SK-N-SH (cell line): ENCODE measurements around the gene FLT4. TPM values are rescaled to one million over a fixed set of nuclear protein-coding genes. Genes with fewer than 3 reads are reported as not detected.

Experiments used
- CTCF ChIA-PET: fragments of 300-600, 350-600 bp; formaldehyde crosslinking; extraction: SDS; loops from one replicate; lab custom pipeline; 2021; lab: Yijun Ruan, JAX
- POLR2A ChIA-PET: fragments of 350-600 bp; sonication (Branson Sonifier 250); formaldehyde crosslinking; extraction: SDS; loops from one replicate; lab custom pipeline; 2020; ENCODE audit warnings: antibody characterized with exemption, inconsistent platforms; lab: Yijun Ruan, JAX
- DNase-seq: peaks from one replicate; pipeline ENCODE4 v3.0.0; 2012
- H2AFZ ChIP-seq: fragments of 200-600 bp; sonication (generic); 2 replicates; pipeline ENCODE4 v1.8.1; 2016; ENCODE audit warnings: antibody characterized with exemption, mild to moderate bottlenecking, low read depth
- H3F3A ChIP-seq: fragments of 200-600 bp; sonication (generic); replicated peaks from 2 replicates; pipeline ENCODE3; 2016; ENCODE audit warnings: antibody characterized with exemption, mild to moderate bottlenecking; ENCODE audit not compliant: insufficient read depth
- H3K27ac ChIP-seq, 2 experiments: fragments of 200-500 bp in 1 of 2; fragments of 200-600 bp in 1 of 2; sonication (Bioruptor generic) in 1 of 2; sonication (generic), shearing (Covaris generic) in 1 of 2; 2 replicates each; pipeline versions ENCODE4 v1.5.1 to v1.6.1; 2014 to 2016; ENCODE audit warnings: low read depth in 2 of 2, inconsistent platforms in 1 of 2, low read length in 1 of 2, mild to moderate bottlenecking in 1 of 2, mixed read lengths in 1 of 2
- H3K27me3 ChIP-seq: fragments of 200-600 bp; sonication (generic), shearing (Covaris generic); 2 replicates; pipeline ENCODE4 v1.6.1; 2016; ENCODE audit warnings: mixed run types; ENCODE audit not compliant: insufficient read depth
- H3K36me3 ChIP-seq, 2 experiments: fragments of 200-500 bp in 1 of 2; fragments of 200-600 bp in 1 of 2; sonication (Bioruptor generic) in 1 of 2; sonication (generic) in 1 of 2; replicated peaks in 1 of 2; 2 replicates each; pipeline versions ENCODE3 to v1.5.1; 2014 to 2016; ENCODE audit warnings: low read length in 1 of 2, mild to moderate bottlenecking in 1 of 2; ENCODE audit not compliant: insufficient read depth in 2 of 2, control insufficient read depth in 1 of 2
- H3K4me1 ChIP-seq, 2 experiments: fragments of 200-500 bp in 1 of 2; fragments of 200-600 bp in 1 of 2; sonication (Bioruptor generic) in 1 of 2; sonication (generic), shearing (Covaris generic) in 1 of 2; 2 replicates each; pipeline versions ENCODE4 v1.5.1 to v1.6.1; 2014 to 2016; ENCODE audit warnings: low read depth in 1 of 2, low read length in 1 of 2, mixed run types in 1 of 2; ENCODE audit not compliant: insufficient read depth in 2 of 2, control insufficient read depth in 1 of 2
- H3K4me2 ChIP-seq: fragments of 200-600 bp; sonication (generic), shearing (Covaris generic); 2 replicates; pipeline ENCODE4 v1.6.1; 2017; ENCODE audit warnings: mixed run types
- H3K4me3 ChIP-seq, 2 experiments: fragments of 200-500 bp in 1 of 2; fragments of 200-600 bp in 1 of 2; sonication (Bioruptor generic) in 1 of 2; sonication (generic), shearing (Covaris generic) in 1 of 2; 2 replicates each; pipeline versions ENCODE4 v1.5.1 to v1.8.1; 2014 to 2016; ENCODE audit warnings: low read depth in 2 of 2, inconsistent platforms in 1 of 2, low read length in 1 of 2, mild to moderate bottlenecking in 1 of 2, mixed read lengths in 1 of 2, moderate library complexity in 1 of 2
- H3K79me2 ChIP-seq: fragments of 200-600 bp; sonication (generic); 2 replicates; pipeline ENCODE4 v1.8.1; 2017; ENCODE audit warnings: mild to moderate bottlenecking; ENCODE audit not compliant: insufficient read depth
- H3K9ac ChIP-seq: fragments of 200-600 bp; sonication (generic); 2 replicates; pipeline ENCODE4 v1.6.1; 2017; ENCODE audit warnings: mixed run types
- H3K9me2 ChIP-seq: fragments of 200-600 bp; sonication (generic); 2 replicates; pipeline ENCODE4 v1.6.1; 2017; ENCODE audit warnings: mixed run types
- H3K9me3 ChIP-seq: fragments of 200-600 bp; sonication (generic); 2 replicates; pipeline ENCODE4 v1.6.1; 2017; ENCODE audit warnings: mixed run types, mild to moderate bottlenecking, moderate library complexity
- H4K20me1 ChIP-seq: fragments of 200-600 bp; sonication (generic); 2 replicates; pipeline ENCODE4 v1.6.1; 2017; ENCODE audit warnings: mild to moderate bottlenecking, mixed run types; ENCODE audit not compliant: insufficient read depth
- CHD2 ChIP-seq: fragments of 150-350 bp; IDR thresholded peaks from 2 replicates; pipeline ENCODE4 v1.6.1; 2018; ENCODE audit warnings: low read length; ENCODE audit not compliant: partially characterized antibody
- CTCF ChIP-seq: fragments of 200-600 bp; sonication (generic); IDR thresholded peaks from 2 replicates; pipeline ENCODE4 v1.6.1; 2017; ENCODE audit warnings: antibody characterized with exemption, mild to moderate bottlenecking, moderate library complexity
- EP300 ChIP-seq, 2 experiments: IDR thresholded peaks; 2 replicates each; pipeline versions ENCODE4 v1.4.0 to v1.6.1; 2012; ENCODE audit warnings: borderline replicate concordance in 1 of 2, low read depth in 1 of 2, low read length in 1 of 2
- EZH2phosphoT487 ChIP-seq: fragments of 200-600 bp; sonication (generic); IDR thresholded peaks from 2 replicates; pipeline ENCODE4 v1.6.1; 2017; ENCODE audit warnings: low read depth, mixed run types, mild to moderate bottlenecking, antibody characterized with exemption, moderate library complexity, borderline replicate concordance
- FOSL2 ChIP-seq: IDR thresholded peaks from 2 replicates; pipeline ENCODE4 v1.4.0; 2012; ENCODE audit warnings: low read depth, mild to moderate bottlenecking, moderate library complexity, borderline replicate concordance
- FOXJ3 ChIP-seq: sonication (generic); formaldehyde crosslinking; IDR thresholded peaks from 2 replicates; pipeline ENCODE4 v1.5.1; 2020; ENCODE audit warnings: mild to moderate bottlenecking, missing genetic modification reagents
- GATA2 ChIP-seq: sonication (generic); formaldehyde crosslinking; IDR thresholded peaks from 2 replicates; pipeline ENCODE4 v1.5.0; 2020; ENCODE audit warnings: mild to moderate bottlenecking, missing genetic modification reagents
- IRF3 ChIP-seq: fragments of 150-350 bp; IDR thresholded peaks from 2 replicates; pipeline ENCODE4 v1.6.1; 2016; ENCODE audit warnings: mild to moderate bottlenecking, low read depth, low read length
- JUND ChIP-seq: IDR thresholded peaks from 2 replicates; pipeline ENCODE4 v1.4.0; 2012
- MAX ChIP-seq: IDR thresholded peaks from 2 replicates; pipeline ENCODE4 v1.4.0; 2012; ENCODE audit warnings: low read depth
- MEF2A ChIP-seq: IDR thresholded peaks from 2 replicates; pipeline ENCODE4 v1.4.0; 2012; ENCODE audit warnings: low read depth, borderline replicate concordance
- MXI1 ChIP-seq: IDR thresholded peaks from 2 replicates; pipeline ENCODE4 v1.6.1; 2012; ENCODE audit warnings: mild to moderate bottlenecking, low read depth, low read length, improper control_type of control experiment
- NFIC ChIP-seq: IDR thresholded peaks from 2 replicates; pipeline ENCODE4 v1.4.0; 2012; ENCODE audit warnings: borderline replicate concordance
- RCOR1 ChIP-seq: fragments of 150-350 bp; IDR thresholded peaks from 2 replicates; pipeline ENCODE4 v1.6.1; 2017; ENCODE audit warnings: antibody characterized with exemption, low read length
- RFX5 ChIP-seq: IDR thresholded peaks from 2 replicates; pipeline ENCODE4 v1.6.1; 2012; ENCODE audit warnings: mild to moderate bottlenecking, improper control_type of control experiment, low read length
- RXRA ChIP-seq: IDR thresholded peaks from 2 replicates; pipeline ENCODE4 v1.4.0; 2012; ENCODE audit warnings: low read depth, mild to moderate bottlenecking, borderline replicate concordance
- SIN3A ChIP-seq: IDR thresholded peaks from 2 replicates; pipeline ENCODE4 v1.6.1; 2012; ENCODE audit warnings: low read depth, mild to moderate bottlenecking, low read length, moderate library complexity, borderline replicate concordance
- TCF12 ChIP-seq: IDR thresholded peaks from 2 replicates; pipeline ENCODE4 v1.4.0; 2012
- USF2 ChIP-seq: fragments of 150-350 bp; IDR thresholded peaks from 2 replicates; pipeline ENCODE4 v1.6.1; 2017; ENCODE audit warnings: antibody characterized with exemption, low read length, low read depth, borderline replicate concordance
- YY1 ChIP-seq: IDR thresholded peaks from 2 replicates; pipeline ENCODE4 v1.4.0; 2012; ENCODE audit warnings: low read depth, mild to moderate bottlenecking
- ZBTB33 ChIP-seq: IDR thresholded peaks from 2 replicates; pipeline ENCODE4 v1.4.0; 2012; ENCODE audit warnings: low read depth, borderline replicate concordance
- WGBS: methylation state at CpG from one replicate; pipeline ENCODE4 v1.1.6; 2017; ENCODE audit warnings: low lambda C conversion rate; 5-methylcytosine and 5-hydroxymethylcytosine counted together
- polyA plus RNA-seq, 3 experiments: library from polyadenylated mRNA; depleted of rRNA; stranded (reverse); fragments of >200 nt; gene quantifications; 2 replicates each; pipeline ENCODE4 v1.2.3, GENCODE V29; 2012

The FLT4 gene
- polyA plus RNA-seq, 1 of the 3 experiments (the other 2 are of a cell fraction) = 0.05 TPM

GRCh38 chr5:180689071-180689694, 39.8 kb upstream of the FLT4 start (continued):
- no peak for TF ChIP-seq SIN3A
- no peak for TF ChIP-seq RCOR1
- TF ChIP-seq CTCF = no peak
- TF ChIP-seq NFIC = no peak
- TF ChIP-seq TCF12 = no peak
- TF ChIP-seq EP300 (IDR thresholded peaks at IDR 0.05; ENCODE audit: borderline replicate concordance in 1 of 2, low read depth in 1 of 2, low read length in 1 of 2) = no peak
- TF ChIP-seq GATA2 (CRISPR knock-in tag) = no peak
- TF ChIP-seq YY1 = no peak
- TF ChIP-seq MAX = no peak
- TF ChIP-seq EZH2phosphoT487 = no peak

- H3K79me2 ChIP-seq = no peaks in the 10 kb centered on the region
- no peaks in the 10 kb centered on the region for H3K36me3 ChIP-seq
- no peaks in the 10 kb centered on the region for H3F3A ChIP-seq
- ChIA-PET POLR2A (no interaction called here), CTCF (interaction anchor here (0.9 to 1.4 kb wide), 2 partner anchors 30 to 69 kb away, joined by 3 to 4 read pairs; no protein-coding TSS in a partner anchor)
- H2AFZ ChIP-seq = no peak overlapping the region
- H3K9me3 ChIP-seq = no peaks in the 10 kb centered on the region
- no peak overlapping the region for H3K4me2 ChIP-seq
- no peak overlapping the region for H3K9ac ChIP-seq
- H3K4me1 ChIP-seq = no peaks in the 10 kb centered on the region
- peaks cover 61% of the 10 kb centered on the region; the same call in 1 of the 2 replicates for H3K27me3 ChIP-seq
- no peak overlapping the region for H3K27ac ChIP-seq
- no peaks in the 10 kb centered on the region for H3K9me2 ChIP-seq
- 2% methylated on average over 8 of the region's 8 CpGs for WGBS
- no peak for DNase-seq
- H4K20me1 ChIP-seq = no peaks in the 10 kb centered on the region
- no peak overlapping the region for H3K4me3 ChIP-seq
- no peak for TF ChIP-seq FOXJ3 (CRISPR knock-in tag)
- TF ChIP-seq ZBTB33 = no peak
- TF ChIP-seq IRF3 = no peak
- TF ChIP-seq EZH2phosphoT487 = no peak
- TF ChIP-seq CHD2 = no peak
- no peak for TF ChIP-seq EP300 (IDR thresholded peaks at IDR 0.05; ENCODE audit: borderline replicate concordance in 1 of 2, low read depth in 1 of 2, low read length in 1 of 2)
- no peak for TF ChIP-seq FOSL2
- no peak for TF ChIP-seq JUND
- no peak for TF ChIP-seq MXI1
- no peak for TF ChIP-seq RXRA
- TF ChIP-seq MAX = no peak
- no peak for TF ChIP-seq SIN3A
- no peak for TF ChIP-seq RFX5
- TF ChIP-seq USF2 = no peak
- TF ChIP-seq MEF2A = no peak
Measured at GRCh38 chr5:180688330-180689070, 39.1 kb upstream of the FLT4 start.
